HG03457 (cell line): ENCODE measurements around the gene SBF2.

Experiments used
- ATAC-seq: cut with Tn5 transposase; IDR thresholded peaks from one replicate; pipeline ENCODE4 v1.9.1; 2021; ENCODE audit warnings: moderate number of reproducible peaks; ENCODE audit not compliant: unreplicated experiment

SBF2 gene

DNA sequence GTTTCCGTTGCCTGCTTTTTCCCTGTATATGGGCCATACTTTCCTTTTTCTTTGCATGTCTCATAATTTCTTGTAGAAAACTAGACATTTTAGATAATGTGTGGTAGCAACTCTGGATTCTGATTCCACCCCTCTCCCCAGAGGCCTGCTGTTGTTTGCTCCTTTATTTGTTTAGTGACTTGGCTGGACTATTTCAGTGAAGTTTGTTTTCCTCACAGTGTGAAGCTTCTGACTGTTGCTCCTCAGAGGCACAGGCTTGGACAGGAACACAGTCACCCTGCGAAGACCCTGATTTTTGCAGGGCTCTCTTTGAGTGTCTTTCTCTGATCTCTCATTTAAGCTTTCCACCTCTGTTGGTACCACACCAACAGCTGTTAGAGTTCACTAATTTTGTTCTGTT is 557.7 kb downstream of the SBF2 start:
- ATAC-seq = no peak

DNA sequence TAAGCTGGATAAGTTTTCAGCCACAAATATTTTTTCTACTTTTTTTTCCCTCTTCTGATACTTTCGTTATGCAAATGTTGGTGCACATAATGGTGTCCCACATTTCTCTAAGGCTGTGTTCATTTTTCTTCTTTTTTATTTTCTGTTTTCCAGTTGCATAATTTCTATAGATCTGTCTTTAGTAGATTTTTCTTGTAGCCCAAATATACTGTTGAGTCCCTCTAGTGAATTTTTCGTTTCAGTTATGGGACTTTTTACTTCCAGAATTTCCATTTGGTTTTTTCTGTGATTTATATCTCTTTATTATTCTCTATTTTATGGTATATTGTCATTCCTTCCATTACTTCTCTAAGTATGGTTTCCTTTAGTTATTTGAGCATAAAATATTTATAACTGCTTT is 558.1 kb downstream of the SBF2 start:
- ATAC-seq = no peak

DNA sequence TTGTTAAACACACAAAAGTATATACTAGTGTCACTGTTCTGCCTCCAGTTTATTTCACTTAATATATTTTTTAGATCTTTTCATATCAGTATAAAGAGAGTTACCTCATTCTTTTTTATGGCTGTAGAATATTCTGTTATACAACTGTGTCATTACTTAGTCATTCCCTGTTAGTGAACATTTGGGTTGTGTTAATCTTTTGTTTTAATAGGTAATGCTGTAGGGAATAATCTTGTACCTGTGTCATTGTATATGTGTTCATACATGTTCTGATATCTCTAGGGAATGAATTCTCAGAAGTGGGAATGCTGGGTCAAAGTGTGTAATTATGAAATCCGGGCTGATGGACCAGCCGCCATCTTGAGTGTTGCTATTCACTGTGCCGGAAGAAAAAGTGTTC is 558.8 kb downstream of the SBF2 start:
- no peak for ATAC-seq

DNA sequence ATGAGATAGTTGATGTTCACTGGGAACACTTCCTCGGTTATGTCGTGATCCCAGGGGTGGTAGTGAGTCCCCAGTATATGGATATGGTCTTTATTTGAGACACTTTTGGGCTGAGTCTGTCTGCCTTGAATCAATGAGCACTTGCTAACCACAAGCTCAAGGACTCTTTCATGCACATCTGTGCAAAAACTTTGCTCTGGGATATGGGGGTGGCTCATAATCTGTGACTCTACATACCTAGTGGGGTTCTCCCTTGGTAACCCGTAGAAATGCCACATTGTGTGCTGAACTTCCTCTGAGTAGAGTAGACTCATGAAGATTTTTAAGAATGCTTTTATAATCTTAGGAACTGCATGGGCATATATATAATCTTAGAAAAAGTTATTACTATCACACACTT is 560.8 kb downstream of the SBF2 start:
- ATAC-seq = no peak

DNA sequence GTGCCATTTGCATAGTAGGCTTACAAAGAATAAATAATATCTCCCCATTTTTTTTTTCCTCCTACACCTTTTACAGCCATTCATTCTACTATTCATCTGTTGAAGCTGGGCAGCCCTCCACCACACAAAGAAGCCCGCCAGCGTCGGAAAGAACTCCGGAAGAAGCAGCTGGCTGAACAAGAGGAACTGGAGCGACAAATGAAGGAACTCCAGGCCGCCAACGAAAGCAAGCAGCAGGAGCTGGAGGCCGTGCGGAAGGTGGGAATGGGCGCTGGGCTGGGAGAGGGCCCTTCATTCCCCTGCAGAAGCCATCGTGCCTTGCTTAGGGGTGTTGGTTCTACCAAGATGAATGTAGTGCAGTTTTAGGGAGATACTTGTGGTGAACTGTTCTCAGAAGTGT is 561.6 kb downstream of the SBF2 start:
- no peak for ATAC-seq

DNA sequence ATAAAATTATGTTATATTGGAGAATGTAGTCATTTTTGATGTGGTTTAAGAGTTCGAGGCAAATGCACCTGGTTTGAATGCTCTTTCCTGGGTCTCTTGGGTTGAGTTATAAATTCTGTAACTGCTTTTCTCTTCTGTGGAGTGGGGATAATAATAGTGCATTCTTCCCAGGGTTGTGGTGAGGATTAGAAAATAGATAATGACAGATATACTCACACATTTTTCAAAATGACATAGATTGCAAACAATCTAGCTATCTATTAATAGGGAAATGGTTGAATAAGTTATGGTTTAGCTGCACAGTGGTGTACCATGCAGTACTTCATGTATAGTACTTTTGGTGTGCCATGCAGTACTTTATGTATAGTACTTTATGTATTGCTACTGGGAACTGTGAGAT is 562.8 kb downstream of the SBF2 start:
- ATAC-seq = no peak
